ENCODE data around the gene BTG2.
"Not testable (repeated sequence)": the region's sequence is repeated elsewhere in the genome, so short reads cannot be mapped to it uniquely, and the experiment has no call there.

The BTG2 gene

DNA sequence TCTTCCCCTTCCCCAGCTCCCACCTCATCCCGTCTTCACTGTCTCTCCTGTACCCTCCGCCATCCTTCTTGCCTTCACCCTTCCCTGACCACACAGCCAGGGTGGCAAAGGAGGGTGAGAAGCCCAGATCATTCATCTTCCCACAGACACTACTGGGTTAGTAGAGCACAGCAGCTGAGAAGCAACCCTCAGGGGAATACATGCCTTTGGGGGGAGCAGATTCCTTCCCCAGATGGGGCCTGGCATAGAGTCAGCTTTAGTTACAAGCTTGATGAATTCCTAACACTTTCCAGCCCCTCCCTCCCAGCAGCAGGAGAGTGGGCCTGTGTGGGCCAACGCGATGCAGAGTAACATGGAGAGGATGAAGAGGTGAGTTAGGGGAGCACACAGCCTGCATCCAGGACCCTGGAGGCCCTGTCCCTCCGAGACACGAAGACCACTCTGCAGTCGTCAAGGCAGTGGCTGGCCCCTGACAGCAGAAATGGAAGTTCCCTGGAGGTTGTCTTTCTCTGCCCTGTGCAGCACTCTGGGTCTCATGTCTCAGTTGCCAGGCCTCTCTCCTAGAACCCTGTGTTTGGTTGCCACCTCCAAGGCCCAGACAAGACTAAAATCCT lies 8.8 kb upstream of the BTG2 start:
- no peak for DNase-seq

DNA sequence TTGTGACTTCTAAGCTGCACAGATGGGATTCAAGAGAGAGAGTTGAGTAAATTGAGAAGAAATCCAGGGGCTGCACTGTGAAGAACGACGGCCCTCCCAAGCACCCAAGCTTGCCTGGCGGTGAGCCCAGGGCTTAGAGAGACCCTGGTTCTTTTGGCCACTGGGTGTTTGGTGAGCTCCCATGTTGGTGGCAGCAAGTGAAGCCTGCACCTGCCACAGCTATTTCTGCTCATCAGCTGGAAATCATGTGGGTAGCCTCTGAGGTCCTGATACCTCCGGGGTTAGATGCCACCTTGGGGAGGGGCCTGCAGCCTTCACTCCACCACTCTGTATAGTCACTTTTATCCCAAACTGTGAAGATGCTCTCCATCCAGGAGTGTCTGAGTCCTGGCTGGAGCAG lies 6.2 kb upstream of the BTG2 start:
- no peak for DNase-seq

DNA sequence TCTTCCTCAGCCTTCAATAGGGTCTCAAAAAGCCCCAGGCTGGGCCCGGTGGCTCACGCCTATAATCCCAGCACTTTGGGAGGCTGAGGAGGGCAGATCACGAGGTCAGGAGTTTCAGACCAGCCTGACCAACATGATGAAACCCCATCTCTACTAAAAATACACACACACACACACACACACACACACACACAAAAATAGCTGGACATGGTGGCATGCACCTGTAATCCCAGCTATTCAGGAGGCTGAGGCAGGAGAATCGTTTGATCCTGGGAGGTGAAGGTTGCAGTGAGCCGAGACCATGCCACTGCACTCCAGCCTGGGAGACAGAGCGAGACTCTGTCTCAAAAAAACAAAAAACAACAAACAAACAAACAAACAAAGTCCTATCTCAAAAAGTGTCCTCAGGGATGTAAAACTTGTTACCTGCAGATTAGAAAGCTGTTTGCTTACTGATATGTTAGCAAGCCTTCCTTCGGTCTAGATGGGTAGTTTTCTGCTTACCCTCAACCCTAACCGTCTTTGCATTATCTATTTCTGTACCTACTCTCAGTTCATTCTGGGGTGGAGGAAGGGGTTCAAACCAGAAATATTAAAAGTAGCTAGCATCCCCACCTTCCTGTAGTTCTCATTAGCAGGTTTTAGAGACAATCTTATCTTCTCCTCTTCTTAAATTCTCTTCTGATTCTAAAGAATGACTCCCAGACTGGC lies 5.4 kb upstream of the BTG2 start:
- DNase-seq, result not testable (repeated sequence)

GRCh38 chr1:203300441-203301330 lies 4.6 kb upstream of the BTG2 start:
- DNase-seq, result no peak

DNA sequence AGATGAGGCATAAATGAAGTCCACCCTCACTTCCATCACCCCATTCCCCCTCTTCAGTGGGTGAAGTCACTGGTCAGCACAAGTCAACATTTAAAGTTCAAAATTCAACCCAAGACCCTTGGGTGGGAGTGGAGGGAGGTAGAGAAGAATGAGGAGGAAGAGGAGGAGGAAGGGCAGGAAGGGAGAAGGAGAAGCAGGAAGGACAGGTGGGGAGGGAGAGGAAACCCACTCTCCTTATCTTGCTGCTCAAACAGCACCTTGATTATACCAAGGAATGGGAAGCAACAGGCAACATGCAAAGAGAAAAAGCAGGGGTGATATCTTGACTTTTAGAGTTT lies 4.0 kb upstream of the BTG2 start:
- no peak for DNase-seq

GRCh38 chr1:203302456-203302855 lies 2.9 kb upstream of the BTG2 start:
- DNase-seq, result no peak

- DNase-seq, result no peak
Observed at GRCh38 chr1:203302894-203303293, 2.4 kb upstream of the BTG2 start.

DNA sequence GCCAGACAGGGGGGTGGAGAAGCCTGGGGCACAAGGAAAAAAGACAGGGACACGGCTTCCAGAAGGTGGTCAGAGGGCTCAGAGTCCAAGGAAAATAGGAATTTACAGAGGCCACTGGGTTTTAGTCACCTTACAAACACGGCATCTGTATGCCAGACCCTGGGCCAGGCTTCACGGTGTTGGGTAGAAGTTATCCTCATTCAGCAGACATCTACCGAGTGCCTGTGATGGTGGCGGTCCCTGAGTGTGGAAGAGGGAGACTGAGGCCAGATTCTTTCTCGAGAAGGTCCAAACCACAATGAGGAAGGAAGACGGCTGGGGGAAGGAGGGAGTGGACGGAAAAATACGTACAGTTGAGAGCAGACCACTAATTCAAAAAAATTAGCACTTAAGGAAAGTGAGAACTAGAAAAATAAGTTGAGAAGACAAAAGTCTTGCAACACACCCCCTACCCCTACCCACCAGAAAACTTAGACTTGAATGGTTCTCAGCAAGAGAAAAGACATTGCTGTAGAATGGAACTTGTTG lies 864 bp upstream of the BTG2 start:
- DNase-seq, result no peak

GRCh38 chr1:203305809-203306088 lies 430 bp downstream of the BTG2 start:
- DNase-seq, result no peak

- DNase-seq, result peak; percentile 61
Observed at GRCh38 chr1:203306089-203306964, 1.0 kb downstream of the BTG2 start.

GRCh38 chr1:203306965-203307541 lies 1.7 kb downstream of the BTG2 start:
- peak; percentile 69 for DNase-seq

DNA sequence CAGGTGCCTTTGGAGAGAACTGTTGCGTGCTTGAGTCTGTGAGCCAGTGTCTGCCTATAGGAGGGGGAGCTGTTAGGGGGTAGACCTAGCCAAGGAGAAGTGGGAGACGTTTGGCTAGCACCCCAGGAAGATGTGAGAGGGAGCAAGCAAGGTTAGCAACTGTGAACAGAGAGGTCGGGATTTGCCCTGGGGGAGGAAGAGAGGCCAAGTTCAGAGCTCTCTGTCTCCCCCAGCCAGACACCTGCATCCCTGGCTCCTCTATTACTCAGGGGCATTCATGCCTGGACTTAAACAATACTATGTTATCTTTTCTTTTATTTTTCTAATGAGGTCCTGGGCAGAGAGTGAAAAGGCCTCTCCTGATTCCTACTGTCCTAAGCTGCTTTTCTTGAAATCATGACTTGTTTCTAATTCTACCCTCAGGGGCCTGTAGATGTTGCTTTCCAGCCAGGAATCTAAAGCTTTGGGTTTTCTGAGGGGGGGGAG lies 2.4 kb downstream of the BTG2 start:
- DNase-seq, result no peak

DNA sequence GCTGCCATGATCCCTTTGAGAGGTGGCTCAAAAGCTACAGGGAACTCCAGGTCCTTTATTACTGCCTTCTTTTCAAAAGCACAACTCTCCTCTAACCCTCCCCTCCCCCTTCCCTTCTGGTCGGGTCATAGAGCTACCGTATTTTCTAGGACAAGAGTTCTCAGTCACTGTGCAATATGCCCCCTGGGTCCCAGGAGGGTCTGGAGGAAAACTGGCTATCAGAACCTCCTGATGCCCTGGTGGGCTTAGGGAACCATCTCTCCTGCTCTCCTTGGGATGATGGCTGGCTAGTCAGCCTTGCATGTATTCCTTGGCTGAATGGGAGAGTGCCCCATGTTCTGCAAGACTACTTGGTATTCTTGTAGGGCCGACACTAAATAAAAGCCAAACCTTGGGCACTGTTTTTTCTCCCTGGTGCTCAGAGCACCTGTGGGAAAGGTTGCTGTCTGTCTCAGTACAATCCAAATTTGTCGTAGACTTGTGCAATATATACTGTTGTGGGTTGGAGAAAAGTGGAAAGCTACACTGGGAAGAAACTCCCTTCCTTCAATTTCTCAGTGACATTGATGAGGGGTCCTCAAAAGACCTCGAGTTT lies 3.1 kb downstream of the BTG2 start:
- no peak for DNase-seq

- no peak for DNase-seq
Observed at GRCh38 chr1:203308923-203309331, 3.6 kb downstream of the BTG2 start.

- no peak for DNase-seq
Observed at GRCh38 chr1:203311368-203312301, 6.3 kb downstream of the BTG2 start.

- DNase-seq, result not testable (repeated sequence)
Observed at GRCh38 chr1:203314025-203314759, 8.9 kb downstream of the BTG2 start.

GRCh38 chr1:203316626-203317093 lies 11.3 kb downstream of the BTG2 start:
- no peak for DNase-seq

DNA sequence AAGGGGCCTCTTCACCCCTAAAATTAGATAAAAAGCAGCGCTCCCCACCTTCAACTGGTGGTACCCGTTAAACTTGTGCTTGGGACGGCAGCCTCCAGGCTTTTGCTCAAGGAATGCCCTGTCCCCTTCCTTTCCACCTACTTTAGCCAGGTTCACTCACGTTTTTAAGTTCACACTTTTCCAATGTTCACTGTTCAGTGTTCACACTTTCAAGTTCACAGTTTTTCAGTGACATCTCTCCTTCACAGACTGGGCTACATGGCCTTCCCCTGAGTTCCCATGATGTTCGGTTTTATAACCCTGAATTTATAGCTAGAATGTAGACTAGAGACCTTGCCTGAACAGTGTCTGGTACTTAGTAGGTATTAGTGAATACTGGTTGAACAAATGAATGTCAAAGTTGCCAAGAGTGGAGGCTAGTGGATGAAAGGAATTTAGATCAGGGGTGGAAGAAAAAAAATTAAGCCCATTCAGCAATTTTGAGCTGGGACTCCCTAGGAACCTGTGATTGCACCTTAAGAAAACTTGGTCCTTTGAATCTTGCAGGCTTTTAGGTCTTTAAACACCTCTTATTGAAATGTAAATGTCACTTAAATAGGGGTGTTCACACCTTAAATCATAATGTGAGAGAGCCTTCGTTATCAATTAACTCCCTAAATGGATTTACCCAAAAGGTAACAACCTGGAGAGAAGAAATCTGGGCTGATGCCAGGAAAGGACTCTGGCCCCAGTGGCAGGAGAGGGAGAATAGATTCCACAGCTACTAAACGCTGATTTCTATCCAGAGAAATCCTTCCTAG lies 12.3 kb downstream of the BTG2 start:
- DNase-seq, result no peak

- DNase-seq, result no peak
Observed at GRCh38 chr1:203318229-203318517, 12.9 kb downstream of the BTG2 start.
